SK-N-SH (cell line): ENCODE measurements around the gene BRINP2. TPM values are rescaled to one million over a fixed set of nuclear protein-coding genes. Genes with fewer than 3 reads are reported as not detected.
A peak's percentile ranks its signal among the peaks of the same experiment; 100 is the strongest.

ENCODE experiments used
- CTCF ChIA-PET: fragments of 300-600, 350-600 bp; formaldehyde crosslinking; extraction: SDS; loops from one replicate; lab custom pipeline; 2021; lab: Yijun Ruan, JAX
- POLR2A ChIA-PET: fragments of 350-600 bp; sonication (Branson Sonifier 250); formaldehyde crosslinking; extraction: SDS; loops from one replicate; lab custom pipeline; 2020; ENCODE audit warnings: antibody characterized with exemption, inconsistent platforms; lab: Yijun Ruan, JAX
- DNase-seq: peaks from one replicate; pipeline ENCODE4 v3.0.0; 2012
- H2AFZ ChIP-seq: fragments of 200-600 bp; sonication (generic); 2 replicates; pipeline ENCODE4 v1.8.1; 2016; ENCODE audit warnings: antibody characterized with exemption, mild to moderate bottlenecking, low read depth
- H3F3A ChIP-seq: fragments of 200-600 bp; sonication (generic); replicated peaks from 2 replicates; pipeline ENCODE3; 2016; ENCODE audit warnings: antibody characterized with exemption, mild to moderate bottlenecking; ENCODE audit not compliant: insufficient read depth
- H3K27ac ChIP-seq, 2 experiments: fragments of 200-500 bp in 1 of 2; fragments of 200-600 bp in 1 of 2; sonication (Bioruptor generic) in 1 of 2; sonication (generic), shearing (Covaris generic) in 1 of 2; 2 replicates each; pipeline versions ENCODE4 v1.5.1 to v1.6.1; 2014 to 2016; ENCODE audit warnings: low read depth in 2 of 2, inconsistent platforms in 1 of 2, low read length in 1 of 2, mild to moderate bottlenecking in 1 of 2, mixed read lengths in 1 of 2
- H3K27me3 ChIP-seq: fragments of 200-600 bp; sonication (generic), shearing (Covaris generic); 2 replicates; pipeline ENCODE4 v1.6.1; 2016; ENCODE audit warnings: mixed run types; ENCODE audit not compliant: insufficient read depth
- H3K36me3 ChIP-seq, 2 experiments: fragments of 200-500 bp in 1 of 2; fragments of 200-600 bp in 1 of 2; sonication (Bioruptor generic) in 1 of 2; sonication (generic) in 1 of 2; replicated peaks in 1 of 2; 2 replicates each; pipeline versions ENCODE3 to v1.5.1; 2014 to 2016; ENCODE audit warnings: low read length in 1 of 2, mild to moderate bottlenecking in 1 of 2; ENCODE audit not compliant: insufficient read depth in 2 of 2, control insufficient read depth in 1 of 2
- H3K4me1 ChIP-seq, 2 experiments: fragments of 200-500 bp in 1 of 2; fragments of 200-600 bp in 1 of 2; sonication (Bioruptor generic) in 1 of 2; sonication (generic), shearing (Covaris generic) in 1 of 2; 2 replicates each; pipeline versions ENCODE4 v1.5.1 to v1.6.1; 2014 to 2016; ENCODE audit warnings: low read depth in 1 of 2, low read length in 1 of 2, mixed run types in 1 of 2; ENCODE audit not compliant: insufficient read depth in 2 of 2, control insufficient read depth in 1 of 2
- H3K4me2 ChIP-seq: fragments of 200-600 bp; sonication (generic), shearing (Covaris generic); 2 replicates; pipeline ENCODE4 v1.6.1; 2017; ENCODE audit warnings: mixed run types
- H3K4me3 ChIP-seq, 2 experiments: fragments of 200-500 bp in 1 of 2; fragments of 200-600 bp in 1 of 2; sonication (Bioruptor generic) in 1 of 2; sonication (generic), shearing (Covaris generic) in 1 of 2; 2 replicates each; pipeline versions ENCODE4 v1.5.1 to v1.8.1; 2014 to 2016; ENCODE audit warnings: low read depth in 2 of 2, inconsistent platforms in 1 of 2, low read length in 1 of 2, mild to moderate bottlenecking in 1 of 2, mixed read lengths in 1 of 2, moderate library complexity in 1 of 2
- H3K79me2 ChIP-seq: fragments of 200-600 bp; sonication (generic); 2 replicates; pipeline ENCODE4 v1.8.1; 2017; ENCODE audit warnings: mild to moderate bottlenecking; ENCODE audit not compliant: insufficient read depth
- H3K9ac ChIP-seq: fragments of 200-600 bp; sonication (generic); 2 replicates; pipeline ENCODE4 v1.6.1; 2017; ENCODE audit warnings: mixed run types
- H3K9me2 ChIP-seq: fragments of 200-600 bp; sonication (generic); 2 replicates; pipeline ENCODE4 v1.6.1; 2017; ENCODE audit warnings: mixed run types
- H3K9me3 ChIP-seq: fragments of 200-600 bp; sonication (generic); 2 replicates; pipeline ENCODE4 v1.6.1; 2017; ENCODE audit warnings: mixed run types, mild to moderate bottlenecking, moderate library complexity
- H4K20me1 ChIP-seq: fragments of 200-600 bp; sonication (generic); 2 replicates; pipeline ENCODE4 v1.6.1; 2017; ENCODE audit warnings: mild to moderate bottlenecking, mixed run types; ENCODE audit not compliant: insufficient read depth
- CHD2 ChIP-seq: fragments of 150-350 bp; IDR thresholded peaks from 2 replicates; pipeline ENCODE4 v1.6.1; 2018; ENCODE audit warnings: low read length; ENCODE audit not compliant: partially characterized antibody
- ELF1 ChIP-seq: IDR thresholded peaks from 2 replicates; pipeline ENCODE4 v1.4.0; 2012
- EP300 ChIP-seq, 2 experiments: IDR thresholded peaks; 2 replicates each; pipeline versions ENCODE4 v1.4.0 to v1.6.1; 2012; ENCODE audit warnings: borderline replicate concordance in 1 of 2, low read depth in 1 of 2, low read length in 1 of 2
- GABPA ChIP-seq: IDR thresholded peaks from 2 replicates; pipeline ENCODE4 v1.4.0; 2012; ENCODE audit warnings: low read depth, mild to moderate bottlenecking
- JUND ChIP-seq: IDR thresholded peaks from 2 replicates; pipeline ENCODE4 v1.4.0; 2012
- MAX ChIP-seq: IDR thresholded peaks from 2 replicates; pipeline ENCODE4 v1.4.0; 2012; ENCODE audit warnings: low read depth
- NRF1 ChIP-seq: IDR thresholded peaks from 2 replicates; pipeline ENCODE4 v1.6.1; 2012; ENCODE audit warnings: low read depth, mild to moderate bottlenecking, low read length
- POLR2AphosphoS5 ChIP-seq: IDR thresholded peaks from 2 replicates; pipeline ENCODE4 v1.6.1; 2012; ENCODE audit warnings: low read depth, low read length
- RAD21 ChIP-seq: IDR thresholded peaks from 2 replicates; pipeline ENCODE4 v1.6.1; 2012; ENCODE audit warnings: mild to moderate bottlenecking, low read length
- RCOR1 ChIP-seq: fragments of 150-350 bp; IDR thresholded peaks from 2 replicates; pipeline ENCODE4 v1.6.1; 2017; ENCODE audit warnings: antibody characterized with exemption, low read length
- REST ChIP-seq: IDR thresholded peaks from 2 replicates; pipeline ENCODE4 v1.6.1; 2012; ENCODE audit warnings: mild to moderate bottlenecking, low read depth, low read length, moderate library complexity
- RFX5 ChIP-seq: IDR thresholded peaks from 2 replicates; pipeline ENCODE4 v1.6.1; 2012; ENCODE audit warnings: mild to moderate bottlenecking, improper control_type of control experiment, low read length
- SIN3A ChIP-seq: IDR thresholded peaks from 2 replicates; pipeline ENCODE4 v1.6.1; 2012; ENCODE audit warnings: low read depth, mild to moderate bottlenecking, low read length, moderate library complexity, borderline replicate concordance
- TCF12 ChIP-seq: IDR thresholded peaks from 2 replicates; pipeline ENCODE4 v1.4.0; 2012
- TEAD4 ChIP-seq: IDR thresholded peaks from 2 replicates; pipeline ENCODE4 v1.4.0; 2012; ENCODE audit warnings: mild to moderate bottlenecking, borderline replicate concordance; ENCODE audit not compliant: insufficient read depth
- ZBTB33 ChIP-seq: IDR thresholded peaks from 2 replicates; pipeline ENCODE4 v1.4.0; 2012; ENCODE audit warnings: low read depth, borderline replicate concordance
- polyA plus RNA-seq, 3 experiments: library from polyadenylated mRNA; depleted of rRNA; stranded (reverse); fragments of >200 nt; gene quantifications; 2 replicates each; pipeline ENCODE4 v1.2.3, GENCODE V29; 2012

BRINP2 gene
- polyA plus RNA-seq, 1 of the 3 experiments (the other 2 are of a cell fraction), result 0.12 TPM

- ChIA-PET POLR2A (no interaction called here), CTCF (interaction anchor here (1.4 to 1.6 kb wide), 3 partner anchors 12 to 309 kb away, joined by 4 to 6 read pairs (median 4); no protein-coding TSS in a partner anchor)
- Histone ChIP-seq H3K4me3 (no peak overlapping the region), H3K9me2 (no peaks in the 10 kb centered on the region), H3K9me3 (no peaks in the 10 kb centered on the region), H3K79me2 (no peaks in the 10 kb centered on the region), H3K9ac (no peak overlapping the region), H3K36me3 (no peaks in the 10 kb centered on the region), H3F3A (no peaks in the 10 kb centered on the region), H2AFZ (no peak overlapping the region), H3K4me2 (no peak overlapping the region), H3K27ac (peak overlapping the region in 1 of 2 experiments; percentile 34; a peak in 1 of 4 replicates), H3K4me1 (peaks cover 4 to 24% of the 10 kb centered on the region in 2 experiments; a peak in 3 of 4 replicates), H3K27me3 (no peaks in the 10 kb centered on the region), H4K20me1 (no peaks in the 10 kb centered on the region)
- TF ChIP-seq GABPA (no peak), TCF12 (no peak), ELF1 (no peak), JUND (no peak), NRF1 (no peak), RFX5 (no peak), POLR2AphosphoS5 (no peak), RAD21 (no peak), EP300 (IDR thresholded peaks at IDR 0.05; ENCODE audit: borderline replicate concordance in 1 of 2, low read depth in 1 of 2, low read length in 1 of 2) (no peak), TEAD4 (no peak), REST (no peak), CHD2 (no peak), ZBTB33 (no peak), RCOR1 (no peak), SIN3A (no peak), MAX (no peak)
- no peak for DNase-seq
Measured at GRCh38 chr1:177206831-177207355, 36.1 kb downstream of the BRINP2 start.
